HG03469 (cell line): ENCODE measurements around the gene PODNL1.
"Not testable (repeated sequence)": the region's sequence is repeated elsewhere in the genome, so short reads cannot be mapped to it uniquely, and the experiment has no call there.

Experiments used
- ATAC-seq: cut with Tn5 transposase; IDR thresholded peaks from one replicate; pipeline ENCODE4 v1.9.1; 2021; ENCODE audit warnings: mild to moderate bottlenecking, moderate library complexity, moderate number of reproducible peaks; ENCODE audit not compliant: unreplicated experiment

Gene PODNL1

DNA sequence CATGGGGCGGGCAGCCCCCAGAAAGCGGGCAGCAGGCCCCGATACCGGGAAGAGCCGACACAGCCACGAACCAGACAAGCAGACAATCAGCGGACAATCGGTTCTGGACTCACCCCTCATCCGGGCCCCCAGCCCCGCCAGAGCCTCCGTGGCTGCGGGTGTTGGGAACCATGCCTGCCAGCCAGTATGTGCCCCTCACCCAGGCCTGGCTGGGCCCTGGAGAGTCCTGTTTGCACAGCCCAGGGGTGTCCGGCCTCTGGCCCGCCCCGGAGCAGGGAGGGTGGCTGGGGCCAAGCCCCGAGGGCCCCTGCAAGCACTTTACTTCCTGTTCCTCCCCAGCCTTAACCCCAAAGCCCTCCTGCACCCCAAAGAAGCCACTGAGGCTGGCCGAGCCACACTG is 7.8 kb downstream of the PODNL1 start:
- no peak for ATAC-seq

DNA sequence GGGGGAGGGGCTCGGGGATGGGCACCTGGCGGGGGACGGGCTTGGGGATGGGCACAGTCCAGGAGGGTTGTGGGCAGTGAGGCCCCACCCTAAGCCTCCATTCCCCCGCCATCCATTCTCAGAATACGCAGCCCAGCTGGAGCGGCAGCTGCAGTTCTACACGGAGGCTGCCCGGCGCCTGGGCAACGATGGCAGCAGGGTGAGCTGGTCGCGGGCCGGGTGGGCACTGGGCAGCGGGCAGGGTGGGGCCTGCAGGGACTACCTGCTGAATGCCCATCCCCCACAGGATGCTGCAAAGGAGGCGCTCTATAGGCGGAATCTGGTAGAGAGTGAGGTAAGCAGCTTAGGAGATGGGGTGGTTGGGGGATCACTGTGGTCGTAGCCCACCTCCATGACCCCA is 8.3 kb downstream of the PODNL1 start:
- ATAC-seq = no peak

DNA sequence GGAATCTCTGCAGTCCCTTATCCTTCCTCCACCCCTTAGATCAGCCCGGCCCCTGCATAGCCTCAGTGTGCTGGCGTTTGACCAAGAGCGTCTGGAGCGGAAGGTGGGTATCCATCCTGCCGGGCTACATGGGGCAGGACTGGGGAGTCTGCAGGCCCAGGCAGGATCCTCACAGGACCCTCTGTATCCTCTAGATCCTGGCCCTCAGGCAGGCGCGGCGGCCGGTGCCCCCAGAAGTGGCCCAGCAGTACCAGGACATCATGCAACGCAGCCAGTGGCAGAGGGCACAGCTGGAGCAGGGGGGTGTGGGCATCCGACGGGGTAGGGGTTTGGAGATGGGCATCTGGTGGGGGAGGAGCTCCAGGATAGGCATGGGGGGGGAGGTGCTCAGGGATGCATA is 8.9 kb downstream of the PODNL1 start:
- no peak for ATAC-seq

DNA sequence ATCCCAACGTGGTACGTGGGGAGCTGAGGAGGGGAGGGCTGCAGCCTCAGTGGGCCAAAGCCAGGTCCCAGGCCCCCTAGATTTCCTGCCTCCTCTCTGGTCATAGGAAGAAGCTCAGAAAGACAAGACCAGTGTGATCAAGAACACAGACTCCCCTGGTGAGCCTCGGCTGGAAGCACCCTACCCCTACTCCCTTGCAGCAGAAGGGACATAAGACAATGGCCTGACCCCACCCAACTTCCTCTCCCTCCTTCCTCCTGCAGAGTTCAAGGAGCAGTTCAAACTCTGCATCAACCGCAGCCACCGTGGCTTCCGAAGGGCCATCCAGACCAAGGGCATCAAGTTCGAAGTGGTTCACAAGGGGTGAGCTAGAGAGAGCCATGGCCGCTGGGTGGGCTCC is 11.5 kb downstream of the PODNL1 start:
- ATAC-seq = no peak

DNA sequence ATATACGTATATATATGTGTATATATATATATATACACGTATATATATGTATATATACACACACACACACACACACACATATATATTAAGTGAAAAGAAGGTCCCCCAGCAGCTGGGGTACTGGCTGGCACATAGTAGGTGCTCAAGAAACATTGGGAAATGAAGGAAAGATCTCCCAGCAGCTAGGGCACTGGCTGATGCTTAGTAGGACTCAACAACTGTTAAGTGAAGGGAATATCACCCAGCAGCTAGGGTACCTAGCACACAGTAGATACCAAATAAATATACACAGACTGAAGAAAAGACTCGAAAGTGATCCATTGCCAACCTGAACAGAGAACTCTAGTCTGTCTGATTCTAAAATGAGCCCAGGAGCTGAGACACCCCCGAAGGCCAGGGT is 12.2 kb downstream of the PODNL1 start:
- ATAC-seq = no peak

DNA sequence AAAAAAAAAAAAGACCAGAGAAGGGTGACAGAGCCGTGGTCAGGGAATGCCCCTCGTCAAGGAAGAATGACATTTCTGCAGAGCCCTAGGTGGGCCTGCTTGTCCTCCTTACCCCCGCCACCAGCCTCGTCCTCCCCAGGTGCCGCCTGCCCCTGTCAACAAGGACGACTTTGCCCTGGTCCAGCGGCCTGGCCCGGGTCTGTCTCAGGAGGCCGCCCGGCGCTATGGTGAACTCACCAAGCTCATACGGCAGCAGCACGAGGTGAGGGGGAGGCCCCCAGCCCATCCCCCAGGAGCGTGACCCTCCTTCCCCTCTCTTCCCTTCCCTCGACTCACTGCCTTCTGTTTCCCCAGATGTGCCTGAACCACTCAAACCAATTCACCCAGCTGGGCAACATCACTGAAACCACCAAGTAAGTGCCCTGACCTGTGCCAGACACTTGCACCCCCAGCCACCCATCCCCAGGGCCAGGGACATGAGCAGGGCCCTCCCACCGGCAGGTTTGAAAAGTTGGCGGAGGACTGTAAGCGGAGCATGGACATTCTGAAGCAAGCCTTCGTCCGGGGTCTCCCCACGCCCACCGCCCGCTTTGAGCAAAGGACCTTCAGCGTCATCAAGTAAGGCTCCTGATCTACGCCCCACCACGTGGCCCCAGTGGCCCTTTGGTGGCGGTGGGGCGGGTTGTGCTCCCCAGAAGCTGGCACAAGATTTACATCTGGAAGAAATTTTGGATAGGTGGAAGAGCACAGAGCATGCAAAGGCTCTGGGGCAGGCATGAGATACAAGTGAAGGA is 14.8 kb downstream of the PODNL1 start:
- no peak for ATAC-seq

DNA sequence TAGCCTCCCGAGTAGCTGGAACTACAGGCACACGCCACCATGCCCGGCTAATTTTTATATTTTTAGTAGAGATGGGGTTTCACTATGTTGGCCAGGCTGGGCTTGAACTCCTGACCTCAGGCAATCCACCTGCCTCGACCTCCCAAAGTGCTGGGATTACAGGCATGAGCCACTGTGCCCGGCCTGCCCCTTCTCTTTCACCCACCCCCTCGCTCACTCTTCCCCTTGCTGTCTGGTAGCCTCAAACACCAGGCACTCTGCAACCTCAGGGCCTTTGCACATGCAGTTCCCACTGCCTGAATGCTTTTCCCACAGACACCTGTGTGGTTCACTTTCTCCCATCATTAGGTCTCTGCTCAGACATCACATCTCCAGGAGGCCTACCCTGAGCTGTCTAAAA is 16.1 kb downstream of the PODNL1 start:
- ATAC-seq = not testable (repeated sequence)

DNA sequence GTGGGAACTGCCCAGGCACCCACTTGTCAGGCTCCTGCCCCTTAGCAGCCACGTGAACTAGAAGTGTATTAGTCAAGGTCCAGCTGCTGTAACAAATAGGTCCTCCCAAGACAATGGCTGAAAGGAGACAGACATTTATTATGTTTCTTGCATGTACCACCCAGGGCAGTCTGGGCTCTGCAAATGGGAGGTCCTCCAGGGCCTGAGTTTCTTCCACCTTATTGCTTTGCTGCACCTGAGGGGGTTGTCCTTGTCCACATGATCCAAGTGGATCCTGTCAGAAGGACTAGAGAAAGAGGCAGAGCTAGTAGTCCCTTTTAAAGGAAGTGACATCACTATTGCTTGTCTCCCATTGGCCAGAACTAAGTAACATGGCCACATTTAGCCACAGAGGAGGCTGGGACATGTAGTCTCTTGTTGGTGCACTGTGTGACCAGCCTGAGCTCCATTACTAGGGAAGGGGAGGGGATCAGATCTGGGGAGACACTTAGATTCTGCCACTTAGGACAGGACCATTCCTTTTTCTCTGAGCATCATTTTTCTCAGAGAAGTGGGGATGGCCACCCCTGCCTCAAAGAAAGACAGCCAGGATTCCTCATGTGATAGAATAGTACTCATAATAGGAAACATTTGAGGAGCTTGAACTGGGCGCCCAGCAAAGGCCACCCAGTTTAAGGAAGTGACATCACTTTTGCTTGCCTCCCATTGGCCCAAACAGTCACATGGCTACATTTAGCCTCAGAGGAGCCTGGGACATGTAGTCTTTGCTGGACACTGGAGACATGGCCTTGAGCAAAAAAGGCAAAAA is 17.1 kb downstream of the PODNL1 start:
- no peak for ATAC-seq

DNA sequence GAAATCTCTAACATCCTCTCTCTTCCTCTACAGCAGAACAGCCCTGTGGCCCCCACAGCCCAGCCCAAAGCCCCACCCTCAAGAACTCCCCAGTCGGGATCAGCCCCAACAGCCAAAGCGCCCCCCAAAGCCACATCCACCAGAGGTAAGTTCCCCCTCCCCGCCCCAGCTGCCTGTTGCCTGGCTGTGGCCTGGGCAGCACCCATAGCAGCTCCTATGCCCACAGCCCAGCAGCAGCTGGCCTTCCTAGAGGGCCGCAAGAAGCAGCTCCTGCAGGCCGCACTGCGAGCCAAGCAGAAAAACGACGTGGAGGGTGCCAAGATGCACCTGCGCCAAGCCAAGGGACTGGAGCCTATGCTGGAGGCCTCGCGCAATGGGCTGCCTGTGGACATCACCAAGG is 17.7 kb downstream of the PODNL1 start:
- no peak for ATAC-seq

DNA sequence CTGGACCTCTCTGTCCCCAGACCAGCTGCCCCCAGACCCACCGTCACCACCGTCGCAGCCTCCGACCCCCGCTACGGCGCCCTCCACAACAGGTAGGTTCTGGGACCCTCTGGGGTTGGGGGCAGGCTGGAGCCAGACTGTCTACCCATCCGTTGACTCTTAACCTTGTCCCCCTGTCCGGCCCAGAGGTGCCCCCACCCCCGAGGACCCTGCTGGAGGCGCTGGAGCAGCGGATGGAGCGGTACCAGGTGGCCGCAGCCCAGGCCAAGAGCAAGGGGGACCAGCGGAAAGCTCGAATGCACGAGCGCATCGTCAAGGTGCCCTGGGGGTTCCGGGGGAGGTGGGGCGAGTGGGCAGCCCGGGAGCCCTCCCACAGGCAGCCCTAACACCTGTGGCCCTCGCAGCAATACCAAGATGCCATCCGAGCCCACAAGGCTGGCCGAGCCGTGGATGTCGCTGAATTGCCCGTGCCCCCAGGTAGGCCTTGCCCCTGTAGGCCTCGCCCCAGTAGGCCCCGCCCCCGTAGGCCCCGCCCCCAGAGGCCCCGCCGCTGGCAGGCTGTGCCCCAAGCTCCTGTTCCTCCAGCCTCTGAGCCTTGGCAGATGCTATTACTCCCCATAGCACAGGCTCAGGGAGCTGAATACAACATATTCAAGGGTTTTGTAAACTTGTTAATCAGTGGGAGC is 19.3 kb downstream of the PODNL1 start:
- no peak for ATAC-seq

DNA sequence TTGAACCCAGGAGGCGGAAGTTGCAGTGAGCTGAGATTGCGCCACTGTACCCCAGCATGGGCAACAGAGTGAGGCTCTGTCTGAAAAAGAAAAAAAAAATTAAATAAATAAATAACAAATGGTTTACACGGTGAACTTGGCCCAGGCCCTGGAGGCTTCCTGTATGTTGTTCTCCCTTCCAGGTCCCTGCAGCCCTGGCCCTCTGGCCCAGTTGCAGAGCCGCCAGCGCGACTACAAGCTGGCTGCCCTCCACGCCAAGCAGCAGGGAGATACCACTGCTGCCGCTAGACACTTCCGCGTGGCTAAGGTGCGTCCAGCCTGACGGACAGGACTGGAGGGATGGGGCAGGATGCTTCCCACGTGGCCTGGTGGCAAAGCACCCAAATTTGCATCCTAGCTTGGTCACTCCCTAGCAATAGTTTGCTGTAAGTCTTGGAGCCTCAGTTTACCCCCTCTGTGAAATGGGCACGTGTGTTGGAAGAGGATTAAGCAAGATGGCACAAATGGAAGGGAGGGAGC is 20.3 kb downstream of the PODNL1 start:
- no peak for ATAC-seq

DNA sequence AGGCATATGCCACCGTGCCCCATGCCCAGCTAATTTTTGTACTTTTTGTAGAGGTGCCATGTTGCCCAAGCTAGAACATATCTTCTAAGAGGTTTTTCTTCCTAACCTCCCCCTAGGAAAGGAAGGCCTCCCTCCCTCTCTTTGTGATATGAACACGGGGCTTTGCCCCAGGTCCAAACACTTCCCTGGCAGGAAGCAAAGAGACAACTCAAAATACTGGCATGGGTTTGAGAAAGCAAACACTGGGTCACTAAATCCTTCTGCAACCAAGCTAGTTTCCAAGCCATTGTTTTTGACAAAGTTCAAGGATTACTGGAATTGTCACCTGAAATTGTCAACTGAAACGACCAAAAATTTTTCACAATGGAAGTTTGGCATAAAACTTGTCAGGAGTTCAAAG is 23.4 kb downstream of the PODNL1 start:
- ATAC-seq = no peak

DNA sequence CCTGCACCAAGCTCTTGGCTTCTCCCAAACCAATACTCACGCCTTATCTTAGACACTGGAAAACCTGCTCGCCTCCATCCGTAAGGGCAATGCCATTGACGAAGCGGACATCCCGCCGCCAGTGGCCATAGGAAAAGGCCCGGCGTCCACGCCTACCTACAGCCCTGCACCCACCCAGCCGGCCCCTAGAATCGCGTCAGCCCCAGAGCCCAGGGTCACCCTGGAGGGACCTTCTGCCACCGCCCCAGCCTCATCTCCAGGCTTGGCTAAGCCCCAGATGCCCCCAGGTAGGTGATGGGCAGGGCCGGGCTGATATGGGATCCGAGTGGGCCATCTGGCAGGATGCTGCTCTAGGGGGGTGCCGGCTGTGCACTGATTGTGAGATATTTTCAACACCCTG is 24.9 kb downstream of the PODNL1 start:
- ATAC-seq = no peak

DNA sequence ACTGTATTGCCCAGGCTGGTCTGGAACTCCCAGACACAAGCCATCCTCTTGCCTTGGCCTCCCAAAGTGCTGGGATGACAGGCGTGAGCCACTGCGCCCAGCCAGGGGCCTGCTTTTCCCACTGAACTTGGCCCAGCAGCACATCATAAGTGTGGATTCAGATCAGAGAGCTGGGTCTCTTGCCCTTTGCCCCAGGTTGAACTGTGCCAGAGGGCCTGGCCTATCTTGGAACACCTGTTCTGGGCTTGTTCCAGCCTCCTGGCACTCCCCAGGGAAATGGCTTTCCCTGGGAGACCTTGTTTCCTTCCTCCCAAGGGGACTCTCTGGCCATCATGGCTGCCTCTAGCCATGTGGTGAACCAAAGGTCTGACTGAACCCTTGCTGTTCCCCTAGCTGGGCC is 28.8 kb downstream of the PODNL1 start:
- no peak for ATAC-seq

DNA sequence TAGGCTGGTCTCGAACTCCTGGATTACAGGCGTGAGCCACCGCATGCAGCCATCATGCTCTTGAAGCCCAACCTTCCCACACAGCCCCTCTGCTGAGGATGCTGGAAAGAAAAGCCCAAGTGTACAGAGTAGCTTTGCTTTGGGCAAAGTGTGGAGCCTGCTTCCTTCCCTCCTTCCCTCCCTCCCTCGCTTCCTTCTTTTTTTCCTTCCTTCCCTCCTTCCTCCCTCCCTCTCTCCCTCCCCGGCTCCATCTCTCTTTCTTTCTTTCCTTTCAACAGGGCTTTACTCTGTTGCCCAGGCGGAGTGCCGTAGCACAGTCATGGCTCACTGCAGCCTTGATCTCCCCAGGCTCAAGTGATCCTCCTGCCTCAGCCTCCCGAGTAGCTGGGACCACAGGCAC is 29.5 kb downstream of the PODNL1 start:
- no peak for ATAC-seq

DNA sequence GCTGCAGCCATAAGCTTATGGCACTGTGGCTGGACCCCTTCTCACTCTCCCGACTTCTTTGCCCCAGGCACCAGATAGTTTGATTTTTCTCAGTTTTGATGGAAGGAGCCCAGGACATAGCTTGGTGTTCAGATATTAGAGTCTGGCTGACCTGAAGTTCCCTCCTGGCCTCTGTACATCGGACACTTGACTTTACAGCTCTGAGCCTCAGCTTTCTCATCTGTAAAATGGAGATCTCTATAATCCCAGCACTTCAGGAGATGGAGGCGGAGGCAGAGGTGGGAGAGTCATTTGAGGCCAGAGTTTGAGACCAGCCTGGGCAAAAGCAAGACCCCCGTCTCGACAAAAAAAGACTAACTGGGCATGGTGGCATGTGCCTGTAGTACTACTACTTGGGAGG is 31.3 kb downstream of the PODNL1 start:
- no peak for ATAC-seq

DNA sequence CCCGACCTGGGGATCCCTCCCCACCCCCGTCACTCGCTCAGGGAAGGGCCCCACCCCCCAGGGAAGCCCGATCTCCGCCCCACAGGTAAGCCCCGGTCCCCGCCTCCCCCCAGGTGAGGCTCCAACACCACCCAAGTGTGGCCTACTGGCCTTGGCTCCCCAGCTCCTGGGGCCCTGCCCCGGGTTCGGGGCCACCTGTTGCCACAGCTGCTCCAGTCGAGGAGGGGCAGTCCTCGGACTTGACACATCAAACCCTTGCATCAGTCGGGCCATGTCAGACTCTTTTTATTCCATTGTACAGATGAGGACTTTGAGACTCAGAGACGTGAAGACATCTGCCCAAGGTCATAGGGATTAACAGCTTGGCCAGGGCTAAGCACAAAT is 31.7 kb downstream of the PODNL1 start:
- ATAC-seq = no peak

DNA sequence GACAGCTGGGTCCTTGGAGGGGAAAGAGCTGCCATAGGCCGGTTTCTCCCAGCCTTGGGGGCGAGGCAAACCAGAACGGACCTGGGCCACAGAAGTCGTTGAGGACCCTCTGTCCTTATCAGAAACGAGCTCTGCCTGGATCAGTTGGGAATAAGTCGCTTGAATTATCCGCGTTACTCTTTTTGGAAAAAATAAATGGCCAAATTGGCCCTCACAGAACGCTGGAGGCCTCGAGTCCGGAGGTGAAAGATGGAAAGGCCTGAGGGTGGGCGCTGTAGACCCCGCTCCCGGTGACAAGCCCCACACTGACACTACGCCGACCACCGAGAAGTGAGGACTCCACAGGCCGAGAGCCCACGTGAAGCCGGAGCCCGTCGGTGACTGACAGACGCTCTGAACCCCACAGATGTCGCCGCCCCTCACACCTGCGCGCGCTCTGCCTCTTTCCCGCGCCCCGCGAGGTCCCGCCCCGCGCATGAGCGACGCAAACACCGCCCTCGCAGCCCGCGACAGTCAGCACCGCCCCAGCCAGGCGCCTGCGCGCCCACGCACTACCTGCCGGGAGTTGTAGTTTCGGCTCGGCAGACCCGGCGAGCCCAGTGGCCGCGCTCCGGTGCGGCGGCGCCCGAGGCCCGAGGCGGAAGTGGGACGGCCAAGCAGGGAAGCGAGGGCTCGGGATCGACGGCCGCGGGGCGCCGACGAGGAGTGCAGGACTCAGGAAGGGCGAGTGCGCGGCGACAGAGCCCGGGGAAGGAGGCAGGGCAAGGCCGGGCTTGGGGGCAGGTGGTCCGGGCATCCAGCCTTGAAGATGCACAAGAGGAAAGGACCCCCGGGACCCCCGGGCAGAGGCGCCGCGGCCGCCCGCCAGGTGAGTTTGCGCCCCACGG is 32.3 kb downstream of the PODNL1 start, which contains the start of the genes BRME1 and CC2D1A:
BRME1 (minus strand) TSS at position 484 of the 887 bp plus-strand sequence. CDS start 1,225 bp downstream, outside the sequence.
CC2D1A (plus strand) TSS at position 568 of the 887 bp plus-strand sequence; CDS start at position 809, 241 bp downstream.
- ATAC-seq = no peak

DNA sequence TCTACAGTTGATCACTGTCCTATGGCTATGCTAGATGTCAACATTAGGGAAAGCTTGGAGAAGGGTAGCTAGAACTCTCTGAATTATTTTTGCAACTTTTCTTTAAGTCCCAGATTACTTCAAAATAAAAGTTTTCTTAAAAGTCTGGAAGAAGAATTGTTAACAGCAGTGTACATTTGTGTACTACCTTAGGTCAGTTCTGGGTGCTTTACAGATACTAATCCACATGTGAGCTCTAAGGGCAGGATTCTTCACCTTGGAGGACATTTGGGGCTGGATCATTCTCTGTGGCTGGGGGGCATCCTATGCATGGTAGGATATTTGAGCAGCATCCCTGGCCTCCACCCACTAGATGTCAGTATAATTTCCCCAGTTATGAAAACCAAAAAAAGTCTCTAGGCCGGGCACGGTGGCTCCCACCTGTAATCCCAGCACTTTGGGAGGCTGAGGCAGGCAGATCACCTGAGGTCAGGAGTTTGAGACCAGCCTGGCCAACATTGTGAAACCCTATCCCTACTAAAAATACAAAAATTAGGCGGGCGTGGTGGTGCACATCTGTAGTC is 35.1 kb downstream of the PODNL1 start:
- no peak for ATAC-seq
